ENCODE data around the gene CKS2.
"Not testable (repeated sequence)": the region's sequence is repeated elsewhere in the genome, so short reads cannot be mapped to it uniquely, and the experiment has no call there.

Gene CKS2

DNA sequence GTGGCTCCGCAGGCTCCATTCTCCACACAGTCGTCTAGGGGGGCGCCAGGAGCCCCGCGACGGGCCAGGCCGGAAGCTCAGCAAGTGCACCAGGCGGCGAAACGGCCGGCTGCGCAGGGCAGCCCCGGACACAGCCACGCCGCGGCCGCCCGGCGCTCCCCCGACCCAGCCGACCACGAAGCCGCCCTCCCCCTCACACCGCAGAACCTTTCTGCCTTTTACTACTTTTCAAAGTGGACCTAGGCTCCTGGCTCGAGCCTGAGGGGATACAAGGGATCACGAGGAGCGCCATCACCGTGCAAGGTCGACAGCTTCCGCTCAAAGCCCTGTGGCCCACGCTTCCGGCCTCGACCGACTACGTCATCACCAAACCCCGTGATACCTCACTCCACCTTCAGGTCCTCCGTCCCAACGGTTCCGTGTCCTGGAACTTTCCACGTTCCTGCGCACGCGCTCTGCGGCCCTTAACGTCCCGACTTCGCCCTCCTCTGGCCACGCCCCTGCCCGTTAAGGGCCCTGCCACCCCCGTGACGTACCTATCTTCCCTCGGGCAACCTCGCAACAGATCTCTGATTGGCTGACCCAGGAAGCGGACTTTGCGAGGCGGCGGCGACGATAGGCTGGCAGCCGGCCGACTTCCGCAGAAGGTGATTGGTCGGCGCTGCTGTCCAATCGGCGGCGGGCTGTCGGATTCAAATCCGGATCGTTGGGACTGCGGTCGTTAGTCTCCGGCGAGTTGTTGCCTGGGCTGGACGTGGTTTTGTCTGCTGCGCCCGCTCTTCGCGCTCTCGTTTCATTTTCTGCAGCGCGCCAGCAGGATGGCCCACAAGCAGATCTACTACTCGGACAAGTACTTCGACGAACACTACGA lies at the start of gene CKS2:
Gene CKS2 (plus strand): TSS at position 721 of the 871 bp plus-strand sequence. CDS start 98 bp downstream, at position 819.
- TF ChIP-seq, protein P1, sequence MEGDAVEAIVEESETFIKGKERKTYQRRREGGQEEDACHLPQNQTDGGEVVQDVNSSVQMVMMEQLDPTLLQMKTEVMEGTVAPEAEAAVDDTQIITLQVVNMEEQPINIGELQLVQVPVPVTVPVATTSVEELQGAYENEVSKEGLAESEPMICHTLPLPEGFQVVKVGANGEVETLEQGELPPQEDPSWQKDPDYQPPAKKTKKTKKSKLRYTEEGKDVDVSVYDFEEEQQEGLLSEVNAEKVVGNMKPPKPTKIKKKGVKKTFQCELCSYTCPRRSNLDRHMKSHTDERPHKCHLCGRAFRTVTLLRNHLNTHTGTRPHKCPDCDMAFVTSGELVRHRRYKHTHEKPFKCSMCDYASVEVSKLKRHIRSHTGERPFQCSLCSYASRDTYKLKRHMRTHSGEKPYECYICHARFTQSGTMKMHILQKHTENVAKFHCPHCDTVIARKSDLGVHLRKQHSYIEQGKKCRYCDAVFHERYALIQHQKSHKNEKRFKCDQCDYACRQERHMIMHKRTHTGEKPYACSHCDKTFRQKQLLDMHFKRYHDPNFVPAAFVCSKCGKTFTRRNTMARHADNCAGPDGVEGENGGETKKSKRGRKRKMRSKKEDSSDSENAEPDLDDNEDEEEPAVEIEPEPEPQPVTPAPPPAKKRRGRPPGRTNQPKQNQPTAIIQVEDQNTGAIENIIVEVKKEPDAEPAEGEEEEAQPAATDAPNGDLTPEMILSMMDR (IDR thresholded peaks at IDR 0.05), result no peak

DNA sequence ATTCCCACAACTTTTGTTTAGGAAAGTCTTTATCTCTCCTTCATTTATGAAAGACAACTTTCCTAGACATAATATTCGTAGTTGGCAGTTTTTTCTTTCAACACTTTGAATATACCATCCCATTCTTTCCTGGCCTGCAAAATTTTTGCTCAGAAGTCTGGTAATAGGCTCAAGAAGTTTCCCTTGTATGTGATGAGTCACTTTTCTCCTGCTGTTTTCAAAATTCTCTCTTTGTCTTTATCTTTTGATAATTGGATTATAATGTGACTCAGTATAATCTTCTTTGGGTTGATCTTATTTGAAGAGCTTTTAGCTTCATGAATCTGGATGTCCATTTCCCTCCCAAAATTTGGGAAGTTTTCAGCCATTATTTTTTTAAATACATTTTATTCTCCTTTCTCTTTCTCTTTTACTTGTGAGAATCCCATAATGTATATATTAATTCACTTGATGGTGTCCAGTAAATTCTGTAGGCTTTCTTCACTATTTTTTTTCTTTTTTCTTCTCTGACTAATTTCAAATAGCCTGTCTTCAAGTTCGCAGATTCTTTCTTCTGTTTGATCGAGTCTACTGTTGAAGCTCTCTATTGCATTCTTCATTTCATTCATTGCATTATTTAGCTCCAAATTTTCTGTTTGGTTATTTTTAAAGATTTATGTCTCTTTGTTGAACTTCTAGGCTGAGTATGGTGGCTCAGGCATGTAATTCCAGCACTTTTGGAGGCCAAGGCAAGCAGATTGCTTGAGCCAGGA lies 37.3 kb upstream of the CKS2 start:
- H3K4me1 ChIP-seq, result no peaks in the 10 kb centered on the region
- no peaks in the 10 kb centered on the region for H3K79me2 ChIP-seq
- TF ChIP-seq, protein P1 (IDR thresholded peaks at IDR 0.05), result no peak
- H3K4me3 ChIP-seq (ENCODE audit: low read depth, low read length), result no peak overlapping the region
- H3K4me2 ChIP-seq (ENCODE audit: low read length), result no peak overlapping the region
- H3K27ac ChIP-seq, result no peak overlapping the region
- H3K9ac ChIP-seq, result no peak overlapping the region
- no peaks in the 10 kb centered on the region for H3K9me3 ChIP-seq (ENCODE audit: control insufficient read depth, low read length)
- no peaks in the 10 kb centered on the region for H3K36me3 ChIP-seq (ENCODE audit: control insufficient read depth, insufficient read depth, low read length)
- H2AFZ ChIP-seq, result no peak overlapping the region
- no peaks in the 10 kb centered on the region for H3K27me3 ChIP-seq (ENCODE audit: control insufficient read depth, insufficient read depth, low read length)

More for the DNA sequence above, at the start of gene CKS2:
- H3K4me3 ChIP-seq (ENCODE audit: low read depth, low read length), result peak within 1 kb of the TSS; percentile 95
- no peaks in the 10 kb centered on the region for H3K9me3 ChIP-seq (ENCODE audit: control insufficient read depth, low read length)
- H3K4me1 ChIP-seq, result peaks cover 4% of the 10 kb centered on the region
- peak within 1 kb of the TSS; percentile 87 for H2AFZ ChIP-seq
- H3K27me3 ChIP-seq (ENCODE audit: control insufficient read depth, insufficient read depth, low read length), result no peaks in the 10 kb centered on the region
- H3K27ac ChIP-seq, result peak within 1 kb of the TSS; percentile 98
- H3K9ac ChIP-seq, result peak within 1 kb of the TSS; percentile 93
- H3K36me3 ChIP-seq (ENCODE audit: control insufficient read depth, insufficient read depth, low read length), result no peaks in the 10 kb centered on the region
- H3K79me2 ChIP-seq, result no peaks in the 10 kb centered on the region
- peak within 1 kb of the TSS; percentile 97 for H3K4me2 ChIP-seq (ENCODE audit: low read length)

DNA sequence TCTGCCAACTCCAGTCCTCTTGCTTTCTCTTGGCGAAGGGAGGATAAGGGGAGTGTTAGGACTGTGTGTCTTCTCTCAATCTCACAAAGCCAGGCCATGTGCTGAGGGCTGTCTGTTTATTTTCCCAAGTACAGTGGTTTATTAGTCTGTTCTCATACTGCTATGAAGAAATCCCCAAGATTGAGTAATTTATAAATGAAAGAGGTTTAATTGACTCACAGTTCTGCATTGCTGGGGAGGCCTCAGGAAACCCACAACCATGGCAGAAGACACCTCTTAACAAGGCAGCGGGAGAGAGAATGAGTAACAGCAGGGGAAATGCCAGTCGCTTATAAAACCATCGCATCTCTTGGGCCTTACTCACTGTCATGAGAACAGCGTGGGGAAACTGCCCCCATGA lies 36.2 kb upstream of the CKS2 start:
- Histone ChIP-seq H3K79me2 (no peaks in the 10 kb centered on the region), H3K4me1 (peaks cover 3% of the 10 kb centered on the region), H3K9ac (no peak overlapping the region), H3K4me3 (ENCODE audit: low read depth, low read length) (no peak overlapping the region), H3K9me3 (ENCODE audit: control insufficient read depth, low read length) (no peaks in the 10 kb centered on the region), H3K4me2 (ENCODE audit: low read length) (no peak overlapping the region), H2AFZ (no peak overlapping the region), H3K36me3 (ENCODE audit: control insufficient read depth, insufficient read depth, low read length) (no peaks in the 10 kb centered on the region), H3K27me3 (ENCODE audit: control insufficient read depth, insufficient read depth, low read length) (no peaks in the 10 kb centered on the region), H3K27ac (no peak overlapping the region)
- TF ChIP-seq, protein P1 (IDR thresholded peaks at IDR 0.05), result no peak

DNA sequence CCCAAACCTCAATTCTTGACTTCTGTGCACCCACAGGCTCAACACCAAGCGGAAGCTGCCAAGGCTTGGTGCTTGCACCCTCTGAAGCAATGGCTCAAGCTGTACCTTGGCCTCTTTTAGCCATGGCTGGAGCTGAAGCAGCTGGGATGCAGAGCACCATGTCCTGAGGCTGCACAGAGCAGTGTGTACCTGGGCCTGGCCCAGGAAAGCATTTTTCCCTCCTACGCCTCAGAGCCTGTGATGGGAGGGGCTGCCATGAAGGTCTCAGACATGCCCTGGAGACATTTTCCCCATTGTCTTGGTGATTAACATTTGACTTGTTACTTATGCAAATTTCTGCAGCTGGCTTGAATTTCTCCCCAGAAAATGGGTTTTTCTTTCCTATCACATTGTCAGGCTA lies 35.0 kb upstream of the CKS2 start:
- H3K27me3 ChIP-seq (ENCODE audit: control insufficient read depth, insufficient read depth, low read length); H3K4me3 ChIP-seq (ENCODE audit: low read depth, low read length); H3K4me1 ChIP-seq; H3K79me2 ChIP-seq; H2AFZ ChIP-seq; H3K27ac ChIP-seq; H3K9me3 ChIP-seq (ENCODE audit: control insufficient read depth, low read length); H3K36me3 ChIP-seq (ENCODE audit: control insufficient read depth, insufficient read depth, low read length); H3K9ac ChIP-seq; H3K4me2 ChIP-seq (ENCODE audit: low read length): not testable (repeated sequence)

DNA sequence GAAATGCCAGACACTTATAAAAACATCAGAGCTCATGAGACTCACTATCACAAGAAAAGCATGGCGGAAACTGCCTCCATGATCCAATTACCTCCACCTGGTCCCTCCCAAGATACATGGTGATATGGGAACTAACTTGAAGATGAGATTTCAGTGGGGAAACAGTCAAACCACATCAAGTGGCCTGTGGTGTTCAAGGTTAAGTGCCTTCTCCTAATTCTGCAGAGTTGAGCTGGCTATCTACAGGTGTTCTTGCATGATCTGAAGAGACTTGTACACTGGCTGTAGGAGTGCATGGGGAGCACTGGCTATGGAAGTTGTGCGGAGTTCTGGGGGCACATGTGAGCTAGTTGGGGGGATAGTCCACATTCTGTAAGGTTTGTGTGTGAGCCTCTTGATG lies 34.0 kb upstream of the CKS2 start:
- TF ChIP-seq, protein P1 (IDR thresholded peaks at IDR 0.05), result no peak
- H3K79me2 ChIP-seq, result no peaks in the 10 kb centered on the region

More for the DNA sequence above, 34.0 kb upstream of the CKS2 start:
- Histone ChIP-seq H2AFZ (no peak overlapping the region), H3K27me3 (ENCODE audit: control insufficient read depth, insufficient read depth, low read length) (no peaks in the 10 kb centered on the region), H3K4me2 (ENCODE audit: low read length) (no peak overlapping the region), H3K4me3 (ENCODE audit: low read depth, low read length) (no peak overlapping the region), H3K4me1 (peaks cover 10% of the 10 kb centered on the region), H3K36me3 (ENCODE audit: control insufficient read depth, insufficient read depth, low read length) (no peaks in the 10 kb centered on the region), H3K9ac (no peak overlapping the region), H3K9me3 (ENCODE audit: control insufficient read depth, low read length) (no peaks in the 10 kb centered on the region), H3K27ac (no peak overlapping the region)
